Panc1 (cell line): ENCODE results near the gene ADA. TPM values are rescaled to one million over a fixed set of nuclear protein-coding genes. Genes with fewer than 3 reads are reported as not detected.

Experiments used
- ATAC-seq: fragments of 200-7000 bp; cut with Tn5 transposase; 2 replicates; pipeline ENCODE4 v1.9.1; 2020; ENCODE audit warnings: mild to moderate bottlenecking, moderate library complexity
- BruUV-seq: library from RNA; stranded (reverse); fragments of 400-500 nt; replicated peaks from 2 replicates; lab custom pipeline; 2021; lab: Mats Ljungman, UMichigan
- CTCF ChIA-PET: fragments of 300-600 bp; sonication (Branson Sonifier 250); formaldehyde crosslinking; loops from one replicate; lab custom pipeline; 2022; ENCODE audit warnings: antibody characterized with exemption; lab: Charles Lee
- POLR2A ChIA-PET: fragments of 300-600 bp; sonication (Branson Sonifier 250); formaldehyde crosslinking; loops from one replicate; lab custom pipeline; 2022; ENCODE audit warnings: antibody characterized with exemption; lab: Charles Lee
- DNase-seq: peaks from one replicate; pipeline ENCODE4 v3.0.0-alpha.2; 2010; ENCODE audit warnings: low read depth, low spot score
- H3K27ac ChIP-seq: 2 replicates; pipeline ENCODE4 v1.5.1; 2011; ENCODE audit warnings: mild to moderate bottlenecking, low read length, inconsistent platforms
- H3K27me3 ChIP-seq: fragments of 200-500 bp; sonication (Bioruptor generic); 2 replicates; pipeline ENCODE4 v1.6.0; 2014; ENCODE audit warnings: low read length, inconsistent platforms; ENCODE audit not compliant: control insufficient read depth, insufficient read depth
- H3K36me3 ChIP-seq: fragments of 200-500 bp; sonication (Bioruptor generic); 2 replicates; pipeline ENCODE4 v1.5.1; 2014; ENCODE audit warnings: inconsistent platforms, mild to moderate bottlenecking, low read length, moderate library complexity; ENCODE audit not compliant: control insufficient read depth, insufficient read depth
- H3K4me1 ChIP-seq: 2 replicates; pipeline ENCODE4 v1.5.1; 2011; ENCODE audit warnings: inconsistent platforms, mild to moderate bottlenecking, low read length, moderate library complexity; ENCODE audit not compliant: control insufficient read depth, insufficient read depth
- H3K4me3 ChIP-seq, 2 experiments: 2 replicates each; pipeline ENCODE4 v1.5.1; 2011 to 2012; ENCODE audit warnings: low read depth in 2 of 2, low read length in 2 of 2, mild to moderate bottlenecking in 2 of 2, inconsistent platforms in 1 of 2, moderate library complexity in 1 of 2
- H3K9me3 ChIP-seq: fragments of 200-500 bp; sonication (Bioruptor generic); 2 replicates; pipeline ENCODE4 v1.5.1; 2014; ENCODE audit warnings: low read depth, mild to moderate bottlenecking, inconsistent platforms, low read length, moderate library complexity; ENCODE audit not compliant: control insufficient read depth, insufficient read depth
- CTCF ChIP-seq: fragments of 450-650 bp; IDR thresholded peaks from 2 replicates; pipeline ENCODE4 v1.5.1; 2017; ENCODE audit warnings: mild to moderate bottlenecking
- POLR2AphosphoS5 ChIP-seq: IDR thresholded peaks from 2 replicates; pipeline ENCODE4 v1.6.1; 2012; ENCODE audit warnings: mild to moderate bottlenecking, low read depth, low read length, moderate library complexity
- REST ChIP-seq, 2 experiments: IDR thresholded peaks; 2 replicates each; pipeline ENCODE4 v1.6.1; 2011 to 2012; ENCODE audit warnings: low read depth in 2 of 2, control low read depth in 1 of 2, low read length in 1 of 2, mild to moderate bottlenecking in 1 of 2, moderate library complexity in 1 of 2; ENCODE audit not compliant: insufficient read depth in 1 of 2
- SIN3A ChIP-seq: IDR thresholded peaks from 2 replicates; pipeline ENCODE4 v1.6.1; 2012; ENCODE audit warnings: low read depth, mild to moderate bottlenecking, low read length, moderate library complexity, borderline replicate concordance; ENCODE audit not compliant: insufficient read depth
- TCF7L2 ChIP-seq: IDR thresholded peaks from 2 replicates; pipeline ENCODE4 v1.6.1; 2011; ENCODE audit warnings: mild to moderate bottlenecking, low read depth, low read length, inconsistent platforms
- in situ Hi-C: cut with HindIII; loops from 2 replicates; pipeline ENCODE4 v1.10.0; 2016; ENCODE audit warnings: low sequenced_read_pairs, low pct_unique_long_range_greater_than_20kb
- intact Hi-C: fragments of 100-400 bp; cut with micrococcal nuclease; formaldehyde crosslinking; loops from one replicate; pipeline ENCODE4 v1.10.0; 2022; ENCODE audit not compliant: unreplicated experiment
- total RNA-seq: library from RNA; stranded (reverse); gene quantifications from one replicate; pipeline ENCODE4 v1.2.1, GENCODE V29; 2021; ENCODE audit not compliant: unreplicated experiment

ADA gene
- total RNA-seq, 1 experiment from 2014 or later: 53.8 TPM

GRCh38 chr20:44601801-44602204, 49.7 kb downstream of the ADA start:
- Histone ChIP-seq H3K4me3 (no peak overlapping the region), H3K36me3 (no peaks in the 10 kb centered on the region), H3K9me3 (no peaks in the 10 kb centered on the region), H3K27ac (peak overlapping the region; percentile 29), H3K27me3 (no peaks in the 10 kb centered on the region), H3K4me1 (peaks cover 12% of the 10 kb centered on the region)
- no peak for TF ChIP-seq CTCF
- TF ChIP-seq TCF7L2: no peak
- TF ChIP-seq SIN3A: no peak
- TF ChIP-seq REST (IDR thresholded peaks at IDR 0.05; ENCODE audit: insufficient read depth in 1 of 2, low read depth in 2 of 2, low read length in 1 of 2): no peak
- no peak for TF ChIP-seq POLR2AphosphoS5
- intact Hi-C loops: loop anchor here (5.0 to 10.0 kb wide), 3 partner anchors 67 to 387 kb away; partner anchors contain the start of gene OSER1
- ATAC-seq: peak; percentile 42; the same call in 1 of the 2 replicates
- CTCF ChIA-PET: no interaction called here
- in situ Hi-C loops: no loop called here
- no TSS peak for BruUV-seq
- DNase-seq: no peak
- POLR2A ChIA-PET: interaction anchor here (0.7 kb wide), 1 partner anchor 235 kb away, joined by 3 read pairs; no protein-coding TSS in a partner anchor

GRCh38 chr20:44601236-44601671, 50.2 kb downstream of the ADA start:
- TF ChIP-seq SIN3A (no peak), REST (IDR thresholded peaks at IDR 0.05; ENCODE audit: insufficient read depth in 1 of 2, low read depth in 2 of 2, low read length in 1 of 2) (no peak), POLR2AphosphoS5 (no peak), CTCF (no peak), TCF7L2 (no peak)
- intact Hi-C loops: loop anchor here (5.0 to 10.0 kb wide), 3 partner anchors 66 to 386 kb away; partner anchors contain the start of gene OSER1
- in situ Hi-C loops: no loop called here
- DNase-seq (no peak), ATAC-seq (no peak)
- POLR2A ChIA-PET: interaction anchor here (0.7 kb wide), 1 partner anchor 236 kb away, joined by 3 read pairs; no protein-coding TSS in a partner anchor
- Histone ChIP-seq H3K36me3 (no peaks in the 10 kb centered on the region), H3K4me1 (peaks cover 13% of the 10 kb centered on the region), H3K27me3 (no peaks in the 10 kb centered on the region), H3K9me3 (no peaks in the 10 kb centered on the region), H3K4me3 (no peak overlapping the region), H3K27ac (peak overlapping the region; percentile 29)
- CTCF ChIA-PET: no interaction called here
- no TSS peak for BruUV-seq
